ENCODE results near the gene MORC3.

GRCh38 chr21:36396971-36397370, 77.0 kb downstream of the MORC3 start:
- TF ChIP-seq CTCF (tag by site-specific recombination; IDR thresholded peaks at IDR 0.05) (no peak), ZBTB49 (tag by site-specific recombination; IDR thresholded peaks at IDR 0.05; ENCODE audit: low read depth) (no peak), SP2 (tag by site-specific recombination; IDR thresholded peaks at IDR 0.05) (no peak), ZNF19 (tag by site-specific recombination; IDR thresholded peaks at IDR 0.05; ENCODE audit: low read depth) (no peak), GLIS1 (tag by site-specific recombination; IDR thresholded peaks at IDR 0.05) (no peak), ZNF629 (tag by site-specific recombination; IDR thresholded peaks at IDR 0.05) (no peak), ZNF785 (tag by site-specific recombination; IDR thresholded peaks at IDR 0.05) (no peak), ZNF416 (tag by site-specific recombination; IDR thresholded peaks at IDR 0.05) (no peak), ZNF138 (tag by site-specific recombination; IDR thresholded peaks at IDR 0.05; ENCODE audit: borderline replicate concordance) (no peak), PRDM4 (tag by site-specific recombination; IDR thresholded peaks at IDR 0.05) (no peak), ZBTB1 (tag by site-specific recombination; IDR thresholded peaks at IDR 0.05) (no peak)
- TF ChIP-seq, protein P1, sequence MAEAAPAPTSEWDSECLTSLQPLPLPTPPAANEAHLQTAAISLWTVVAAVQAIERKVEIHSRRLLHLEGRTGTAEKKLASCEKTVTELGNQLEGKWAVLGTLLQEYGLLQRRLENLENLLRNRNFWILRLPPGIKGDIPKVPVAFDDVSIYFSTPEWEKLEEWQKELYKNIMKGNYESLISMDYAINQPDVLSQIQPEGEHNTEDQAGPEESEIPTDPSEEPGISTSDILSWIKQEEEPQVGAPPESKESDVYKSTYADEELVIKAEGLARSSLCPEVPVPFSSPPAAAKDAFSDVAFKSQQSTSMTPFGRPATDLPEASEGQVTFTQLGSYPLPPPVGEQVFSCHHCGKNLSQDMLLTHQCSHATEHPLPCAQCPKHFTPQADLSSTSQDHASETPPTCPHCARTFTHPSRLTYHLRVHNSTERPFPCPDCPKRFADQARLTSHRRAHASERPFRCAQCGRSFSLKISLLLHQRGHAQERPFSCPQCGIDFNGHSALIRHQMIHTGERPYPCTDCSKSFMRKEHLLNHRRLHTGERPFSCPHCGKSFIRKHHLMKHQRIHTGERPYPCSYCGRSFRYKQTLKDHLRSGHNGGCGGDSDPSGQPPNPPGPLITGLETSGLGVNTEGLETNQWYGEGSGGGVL (tag by site-specific recombination; IDR thresholded peaks at IDR 0.05) = no peak
